GM10248 (cell line): ENCODE measurements around the gene MTHFR.

Experiments
- CTCF ChIA-PET: fragments of 300-600 bp; sonication (Branson Sonifier 250); formaldehyde crosslinking; extraction: SDS; loops from one replicate; lab custom pipeline; 2021; ENCODE audit warnings: antibody characterized with exemption; lab: Yijun Ruan, JAX
- POLR2A ChIA-PET: fragments of 350-650 bp; sonication (Branson Sonifier 250); formaldehyde crosslinking; extraction: SDS; loops from one replicate; lab custom pipeline; 2020; ENCODE audit warnings: antibody characterized with exemption; lab: Yijun Ruan, JAX
- DNase-seq: peaks from one replicate; pipeline ENCODE4 v3.0.0; 2012; ENCODE audit errors: extremely low spot score
- TF ChIP-seq, protein P1 (sequence below): IDR thresholded peaks from 2 replicates; pipeline ENCODE4 v1.5.1; 2012; ENCODE audit warnings: mild to moderate bottlenecking, low read depth; ENCODE audit errors: extremely low read depth, missing control alignments, control extremely low read depth

The MTHFR gene

DNA sequence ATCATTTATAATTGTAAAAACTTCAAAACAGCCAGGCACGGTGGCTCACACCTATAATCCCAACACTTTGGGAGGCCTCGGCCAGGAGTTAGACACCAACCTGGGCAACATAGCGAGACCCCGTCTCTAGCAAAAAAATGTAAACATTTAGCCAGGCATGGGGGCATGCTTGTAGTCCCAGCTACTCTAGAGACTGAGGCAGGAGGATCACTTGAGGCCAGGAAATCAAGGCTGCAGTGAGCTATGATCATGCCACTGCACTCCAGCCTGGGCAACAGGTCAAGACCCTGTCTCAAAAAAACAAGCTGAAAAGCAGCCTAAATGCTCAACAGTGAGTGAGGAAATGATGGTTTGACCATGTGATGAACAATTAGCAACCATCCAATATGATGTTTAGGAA, 36.5 kb downstream of the MTHFR start:
- TF ChIP-seq, protein P1, sequence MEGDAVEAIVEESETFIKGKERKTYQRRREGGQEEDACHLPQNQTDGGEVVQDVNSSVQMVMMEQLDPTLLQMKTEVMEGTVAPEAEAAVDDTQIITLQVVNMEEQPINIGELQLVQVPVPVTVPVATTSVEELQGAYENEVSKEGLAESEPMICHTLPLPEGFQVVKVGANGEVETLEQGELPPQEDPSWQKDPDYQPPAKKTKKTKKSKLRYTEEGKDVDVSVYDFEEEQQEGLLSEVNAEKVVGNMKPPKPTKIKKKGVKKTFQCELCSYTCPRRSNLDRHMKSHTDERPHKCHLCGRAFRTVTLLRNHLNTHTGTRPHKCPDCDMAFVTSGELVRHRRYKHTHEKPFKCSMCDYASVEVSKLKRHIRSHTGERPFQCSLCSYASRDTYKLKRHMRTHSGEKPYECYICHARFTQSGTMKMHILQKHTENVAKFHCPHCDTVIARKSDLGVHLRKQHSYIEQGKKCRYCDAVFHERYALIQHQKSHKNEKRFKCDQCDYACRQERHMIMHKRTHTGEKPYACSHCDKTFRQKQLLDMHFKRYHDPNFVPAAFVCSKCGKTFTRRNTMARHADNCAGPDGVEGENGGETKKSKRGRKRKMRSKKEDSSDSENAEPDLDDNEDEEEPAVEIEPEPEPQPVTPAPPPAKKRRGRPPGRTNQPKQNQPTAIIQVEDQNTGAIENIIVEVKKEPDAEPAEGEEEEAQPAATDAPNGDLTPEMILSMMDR = no peak
- ChIA-PET CTCF (no interaction called here), POLR2A (interaction anchor here (0.7 kb wide), 1 partner anchor 198 kb away, joined by 4 read pairs; no protein-coding TSS in a partner anchor)
- DNase-seq = no peak

DNA sequence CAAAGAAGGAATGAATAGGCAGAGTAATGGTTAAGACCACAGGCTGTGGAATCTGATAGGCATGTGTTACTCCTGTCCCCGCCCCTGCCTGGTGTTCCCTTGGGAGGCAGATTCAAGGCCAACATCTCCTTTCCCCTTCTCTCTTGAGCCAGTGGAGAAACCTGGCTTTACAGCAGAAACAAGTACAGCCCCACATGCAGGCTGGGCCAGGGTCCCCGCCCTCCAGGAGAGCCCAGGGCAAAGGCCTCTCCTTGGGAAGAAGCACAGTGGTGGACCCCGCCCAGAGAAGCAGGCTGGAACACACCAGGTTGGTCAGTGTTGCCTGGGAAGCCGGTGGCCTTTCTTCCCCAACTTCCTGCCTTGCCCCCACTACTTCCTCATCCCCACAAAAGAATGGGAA, 36.9 kb downstream of the MTHFR start:
- ChIA-PET CTCF (no interaction called here), POLR2A (interaction anchor here (0.7 kb wide), 1 partner anchor 199 kb away, joined by 4 read pairs; no protein-coding TSS in a partner anchor)
- TF ChIP-seq, protein P1 = no peak
- DNase-seq = no peak

DNA sequence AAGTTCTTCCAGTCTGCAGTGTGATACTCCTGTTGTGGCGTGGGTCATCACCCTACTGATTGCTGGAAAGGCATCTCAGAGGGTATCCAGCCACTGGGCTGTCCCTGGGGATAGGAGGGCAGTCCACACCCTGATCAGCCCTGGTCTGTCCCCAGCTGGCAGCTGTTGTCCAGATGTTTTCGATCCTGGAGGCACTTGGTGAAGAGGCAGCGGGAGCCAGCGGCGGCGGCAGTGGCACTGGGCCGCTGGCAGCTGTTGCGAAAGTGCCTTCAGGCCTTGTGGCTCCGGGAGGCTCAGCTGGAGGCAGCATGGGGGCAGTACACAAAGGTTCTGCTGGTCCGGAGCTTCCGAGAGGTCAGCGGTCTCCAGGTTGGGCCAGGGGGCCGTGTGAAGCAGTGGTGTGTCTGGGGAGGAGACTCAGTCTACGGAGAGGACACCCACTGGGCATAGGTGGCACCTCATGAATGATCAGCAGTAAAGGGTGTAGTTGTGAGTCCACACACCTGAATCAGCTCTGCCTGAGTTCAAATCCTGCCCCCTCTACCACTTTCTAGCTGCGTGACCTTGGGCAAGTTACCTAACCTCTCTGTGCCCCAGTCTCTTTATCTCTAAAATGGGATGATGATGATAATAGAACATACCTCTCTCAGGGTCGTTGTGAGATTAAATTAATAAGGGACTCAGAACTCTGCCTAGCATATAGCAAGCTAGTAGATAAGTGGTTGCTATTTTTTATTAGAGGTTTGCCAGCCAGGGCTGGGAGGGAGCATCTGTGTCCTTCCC, 37.7 kb downstream of the MTHFR start:
- TF ChIP-seq, protein P1 = no peak
- no peak for DNase-seq

DNA sequence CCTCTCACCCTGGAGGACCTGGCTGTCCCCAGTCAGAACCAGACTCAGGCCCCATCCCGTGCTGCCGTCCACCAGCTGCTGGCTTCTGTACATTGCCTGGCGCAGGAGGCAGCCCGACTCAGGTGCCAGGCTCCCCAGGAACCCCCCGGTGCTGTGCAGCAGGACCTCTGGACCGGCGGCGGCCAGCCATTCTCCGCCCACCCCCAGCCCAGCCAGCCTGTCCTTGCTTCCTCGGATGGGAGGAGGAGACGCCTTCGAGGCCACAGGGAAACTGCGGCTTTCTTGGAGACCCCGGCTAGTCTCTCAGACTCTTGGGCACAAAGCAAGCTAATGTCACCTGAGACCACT, 39.4 kb downstream of the MTHFR start:
- no peak for DNase-seq
- ChIA-PET POLR2A (no interaction called here), CTCF (no interaction called here)
- TF ChIP-seq, protein P1 = no peak

More for the DNA sequence above, 37.7 kb downstream of the MTHFR start:
- ChIA-PET POLR2A (no interaction called here), CTCF (no interaction called here)

DNA sequence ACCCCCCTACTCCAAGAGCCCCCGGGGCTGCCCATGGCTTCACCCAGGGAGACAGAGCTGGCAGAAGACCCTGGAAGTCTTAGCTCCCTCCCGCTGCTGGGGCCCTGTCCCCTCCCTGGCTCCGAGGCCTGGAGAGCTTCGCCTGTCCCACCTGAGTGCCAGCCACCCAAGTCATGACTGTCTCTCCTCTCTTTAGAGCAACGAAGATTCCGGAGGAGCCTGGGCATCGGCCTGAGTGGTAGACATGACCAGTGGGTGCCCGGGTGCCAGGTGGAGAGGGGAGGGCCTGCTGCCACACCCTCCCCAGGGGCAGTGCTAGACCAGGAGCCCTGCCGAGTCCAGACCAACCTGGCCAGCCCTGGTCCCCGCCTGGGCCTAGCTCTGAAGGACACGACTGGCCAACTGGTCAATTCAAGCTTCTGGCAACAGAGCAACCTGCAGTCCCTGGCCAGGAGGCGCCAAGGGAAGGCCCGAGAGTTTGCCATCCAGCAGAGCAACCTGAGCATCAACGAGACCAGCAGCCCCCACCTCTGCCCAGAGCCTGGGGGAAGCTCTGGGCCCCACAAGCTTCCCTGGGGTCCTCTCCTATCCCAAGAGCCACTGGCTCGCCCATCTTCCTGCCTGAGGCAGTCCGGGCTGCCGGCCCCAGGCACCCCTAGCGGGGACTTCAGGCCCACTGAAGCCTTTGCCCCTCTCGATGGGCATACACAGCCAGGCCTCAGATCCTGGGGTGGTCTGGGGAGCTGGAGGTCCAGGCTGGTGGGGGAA, 39.9 kb downstream of the MTHFR start:
- DNase-seq = no peak
- POLR2A ChIA-PET = interaction anchor here (0.8 kb wide), 1 partner anchor 729 kb away, joined by 4 read pairs; no protein-coding TSS in a partner anchor
- TF ChIP-seq, protein P1 = no peak
- CTCF ChIA-PET = interaction anchor here (1.4 kb wide), 1 partner anchor 19 kb away, joined by 6 read pairs; no protein-coding TSS in a partner anchor

DNA sequence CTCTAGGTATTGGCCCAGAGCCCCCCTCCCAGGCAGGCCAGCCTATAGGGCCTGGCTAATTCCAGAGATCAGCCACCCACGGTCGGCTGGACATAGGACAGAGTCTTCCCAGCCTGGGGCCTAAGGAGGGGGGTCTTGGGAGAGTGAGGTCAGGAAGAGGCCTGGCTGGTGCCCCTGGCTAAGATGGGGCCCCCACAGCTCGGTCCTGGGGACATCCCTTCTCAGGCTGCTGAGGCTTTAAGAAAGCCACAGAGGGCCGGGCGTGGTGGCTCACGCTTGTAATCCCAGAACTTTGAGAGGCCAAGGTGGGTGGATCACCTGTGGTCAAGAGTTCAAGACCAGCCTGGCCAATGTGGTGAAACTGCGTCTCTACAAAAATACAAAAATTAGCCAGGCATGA, 41.2 kb downstream of the MTHFR start:
- POLR2A ChIA-PET = no interaction called here
- CTCF ChIA-PET = interaction anchor here (1.4 kb wide), 1 partner anchor 21 kb away, joined by 6 read pairs; no protein-coding TSS in a partner anchor

More for the DNA sequence above, 41.2 kb downstream of the MTHFR start:
- no peak for DNase-seq
- TF ChIP-seq, protein P1 = no peak
